A673 (cell line): ENCODE data around the gene EXT2.

Experiments used
- CTCF ChIP-seq: fragments of 300-800, 200-600 bp; sonication (generic); conservative IDR thresholded peaks from 2 replicates; pipeline ENCODE4 v1.5.1; 2017; ENCODE audit warnings: low read depth, mild to moderate bottlenecking, antibody characterized with exemption, low read length, moderate library complexity, mixed read lengths
- EZH2 ChIP-seq: fragments of 200-600 bp; sonication (generic); IDR thresholded peaks from 2 replicates; pipeline ENCODE4 v1.6.1; 2017; ENCODE audit warnings: borderline replicate concordance, low read depth, mild to moderate bottlenecking, mixed read lengths, antibody characterized with exemption, low read length; ENCODE audit not compliant: poor library complexity, severe bottlenecking

- TF ChIP-seq CTCF, result peak; percentile 100
- TF ChIP-seq EZH2, result no peak
Observed at GRCh38 chr11:44095506-44096359, at the start of gene EXT2.
